DMS114 treated with DMSO at 0.1 percent for 48 hours (cell line): ENCODE results near the gene IRX1.

Source experiments
- DNase-seq: peaks from one replicate; lab custom pipeline; 2025; ENCODE audit not compliant: unreplicated experiment; lab: John Stamatoyannopoulos, UW

The IRX1 gene

DNA sequence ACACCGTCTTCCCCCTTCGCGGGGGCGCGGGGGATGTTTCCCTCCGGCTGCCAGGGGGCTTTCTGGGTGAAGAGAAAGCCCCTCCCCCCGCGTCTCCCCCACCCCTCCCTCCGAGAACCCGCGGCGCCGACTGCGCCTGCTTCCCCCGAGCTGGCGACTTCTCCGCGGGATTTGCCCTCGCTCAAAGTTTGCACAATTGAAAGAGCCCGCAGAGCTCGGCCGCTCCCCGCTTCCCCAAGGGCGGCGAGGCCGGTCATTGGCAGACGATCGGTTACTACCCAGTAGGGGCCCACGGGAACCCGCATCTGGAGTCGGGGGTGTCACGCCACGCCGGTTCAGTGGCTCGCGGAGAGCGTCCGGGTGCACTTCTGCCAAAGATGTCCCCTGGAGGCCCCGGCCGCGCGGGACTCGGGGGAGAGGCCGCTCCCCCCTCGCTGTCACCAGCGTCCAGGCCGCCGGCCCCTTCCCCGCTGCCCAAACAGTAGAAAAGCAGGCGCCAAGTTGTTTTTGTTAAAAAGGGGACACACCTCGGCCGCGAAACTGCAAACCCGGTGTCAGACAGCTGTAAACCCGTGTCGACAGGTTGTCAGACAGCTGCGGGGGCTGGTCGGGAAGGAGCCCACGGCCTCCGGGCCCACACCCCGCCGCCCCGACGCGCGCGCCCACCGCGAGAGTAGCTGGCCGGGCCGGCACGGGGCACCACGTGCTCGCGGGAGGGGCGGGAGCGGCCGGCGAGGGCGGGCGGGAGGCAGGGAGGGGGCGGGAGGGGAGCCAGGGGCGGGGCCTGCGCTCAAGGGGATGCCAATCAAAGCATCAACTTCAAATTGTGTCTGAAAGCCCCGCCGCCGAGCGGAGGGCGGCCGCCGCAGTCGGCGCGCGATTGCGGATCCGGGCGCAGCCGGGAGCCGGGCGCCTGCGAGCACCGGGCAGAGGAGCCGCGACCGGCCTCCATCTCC is at the start of gene IRX1:
Gene IRX1 (plus strand): TSS at position 827 of the 956 bp plus-strand sequence. CDS start 274 bp downstream, outside the sequence.
- peak; percentile 38 for DNase-seq

DNA sequence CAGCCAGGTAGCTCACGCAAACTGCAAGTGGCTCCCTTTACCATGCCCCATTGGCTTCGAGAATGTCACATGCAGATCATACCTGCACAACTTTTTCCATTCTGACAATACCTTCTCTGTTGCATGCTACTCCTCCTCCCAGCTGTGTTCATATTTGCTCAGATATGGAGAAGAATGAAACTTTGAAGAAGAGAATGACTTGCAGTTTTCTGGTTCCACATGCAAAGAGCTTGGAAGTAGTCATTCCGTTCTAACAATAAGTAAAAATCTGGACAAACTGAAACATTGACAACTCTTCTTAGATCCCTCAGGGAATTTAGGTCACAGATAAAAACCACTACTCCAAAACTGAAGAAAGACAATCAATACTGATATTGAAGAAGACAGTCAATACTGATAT is 49.6 kb upstream of the IRX1 start:
- DNase-seq = no peak

DNA sequence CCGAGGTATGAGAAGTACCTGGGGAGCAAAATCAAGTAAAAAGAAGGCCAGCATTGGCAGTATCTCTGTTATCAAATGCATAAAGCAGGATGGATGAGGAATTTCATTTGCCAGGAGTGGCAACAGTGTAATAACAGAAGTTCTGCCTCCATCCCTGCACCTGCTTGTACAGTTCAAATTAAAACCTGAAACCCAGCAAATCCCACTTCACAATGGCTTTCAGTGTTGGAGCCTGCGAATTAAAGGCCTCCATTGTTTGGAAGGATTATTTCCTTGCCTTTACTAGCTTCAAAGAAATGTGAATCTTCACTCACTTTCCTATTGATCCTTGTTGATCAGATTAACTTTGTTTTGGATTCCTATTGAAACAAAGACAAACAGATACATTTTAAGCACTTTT is 31.5 kb upstream of the IRX1 start:
- DNase-seq = no peak

DNA sequence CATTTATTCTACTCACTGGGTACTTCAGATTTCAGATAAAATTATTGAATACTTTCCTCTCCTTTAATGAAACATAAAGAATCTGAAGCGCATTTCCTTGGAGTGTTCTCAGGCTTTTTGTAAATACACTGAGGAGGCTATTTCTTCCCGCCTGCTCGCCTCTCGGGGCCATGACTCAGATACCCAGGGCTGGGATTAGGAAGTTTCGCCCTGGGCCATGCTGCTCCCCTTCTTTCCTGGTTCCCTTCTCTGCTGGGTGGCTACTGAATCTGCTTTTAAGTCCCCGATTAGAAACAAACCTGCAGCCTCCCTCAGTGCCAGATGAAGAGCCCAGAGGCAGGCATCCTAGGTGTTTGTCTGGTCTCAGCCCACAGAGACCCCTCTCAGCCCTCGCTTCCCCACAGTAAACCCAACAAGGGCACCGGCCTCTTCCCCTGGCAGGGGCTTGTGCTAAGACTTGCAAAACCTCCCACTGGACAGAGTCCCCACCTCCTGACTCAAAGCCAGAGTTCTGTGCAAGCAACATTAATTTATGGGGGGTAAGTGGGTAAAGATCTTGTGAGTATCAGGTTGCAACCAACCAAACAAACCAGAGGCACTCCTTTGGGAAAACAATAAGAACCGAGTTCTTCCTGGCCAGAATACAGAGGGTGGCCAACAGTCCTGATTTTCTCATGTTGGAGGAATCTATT is 30.7 kb upstream of the IRX1 start:
- no peak for DNase-seq

DNA sequence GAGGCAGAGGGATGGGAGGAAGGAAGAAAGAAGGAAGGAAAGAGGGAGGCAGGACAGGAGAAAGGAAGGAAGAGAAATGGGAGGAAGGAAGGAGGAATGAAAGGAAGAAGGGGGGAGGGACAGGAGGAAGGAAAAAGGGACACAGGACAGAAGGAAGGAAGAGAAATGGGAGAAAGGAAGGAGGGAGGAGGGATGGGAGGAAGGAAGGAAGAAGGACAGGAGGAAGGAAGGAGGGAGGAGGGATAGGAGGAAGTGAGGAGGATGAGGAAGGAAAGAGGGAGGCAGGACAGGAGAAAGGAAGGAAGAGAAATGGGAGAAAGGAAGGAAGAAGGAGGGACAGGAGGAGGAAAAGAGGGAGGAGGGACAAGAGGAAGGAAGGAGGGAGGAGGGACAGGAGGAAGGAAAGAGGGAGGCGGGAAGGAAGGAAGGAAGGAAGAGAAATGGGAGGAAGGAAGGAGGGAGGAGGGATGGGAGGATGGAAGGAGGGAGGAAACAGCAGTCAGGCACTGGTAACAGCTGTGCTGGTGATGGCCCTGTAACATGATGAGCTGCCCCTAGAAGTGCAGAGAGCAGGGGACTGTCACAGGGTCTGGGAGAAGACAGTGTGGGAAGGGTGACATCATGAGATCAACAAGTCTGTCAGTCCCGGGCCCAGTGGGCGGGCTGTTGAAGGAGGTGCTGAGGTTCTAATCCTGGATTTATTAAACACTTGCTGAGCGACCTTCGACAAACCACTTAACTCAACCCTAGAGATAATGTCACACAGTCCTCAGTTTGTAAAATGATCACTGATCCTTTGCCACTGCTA is 10.7 kb upstream of the IRX1 start:
- DNase-seq = no peak

DNA sequence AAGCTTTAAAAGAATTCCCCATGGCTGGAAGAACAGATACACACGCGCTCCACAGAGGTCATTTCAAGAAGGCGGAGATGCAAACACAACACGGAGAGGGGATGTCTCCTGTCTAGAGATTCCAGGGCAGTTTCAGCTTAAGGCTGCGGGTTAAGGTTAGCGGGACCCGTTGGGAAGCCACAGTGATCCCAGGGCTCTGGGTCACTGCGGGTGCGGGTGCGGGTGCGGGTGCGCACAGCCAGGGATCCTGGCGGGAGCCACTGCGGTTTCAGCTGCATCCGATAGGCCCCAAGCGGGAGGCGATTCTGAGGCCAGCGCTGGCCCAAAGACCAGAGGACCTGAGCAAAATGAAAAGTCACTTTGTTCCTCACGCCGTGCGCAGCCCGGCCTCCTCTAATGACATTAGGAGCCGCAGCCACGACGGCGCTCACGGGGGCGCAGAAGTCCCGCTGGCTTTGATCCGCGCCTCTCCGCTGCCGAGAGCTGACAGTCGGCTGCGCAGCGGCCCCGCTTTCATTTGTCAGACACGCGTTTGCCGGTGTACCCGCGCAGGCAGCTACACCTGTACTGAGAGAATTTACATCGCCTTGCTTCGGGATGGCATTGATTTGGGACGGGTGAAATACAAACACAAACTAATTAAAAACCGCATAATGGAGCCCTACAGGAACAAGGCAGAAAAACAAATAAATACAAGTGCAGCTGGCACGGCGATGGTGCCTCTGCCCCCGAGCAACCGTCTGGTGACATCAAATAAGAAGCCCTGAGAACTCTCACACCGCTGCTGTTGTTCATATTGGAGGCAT is 5.3 kb upstream of the IRX1 start:
- DNase-seq = no peak

DNA sequence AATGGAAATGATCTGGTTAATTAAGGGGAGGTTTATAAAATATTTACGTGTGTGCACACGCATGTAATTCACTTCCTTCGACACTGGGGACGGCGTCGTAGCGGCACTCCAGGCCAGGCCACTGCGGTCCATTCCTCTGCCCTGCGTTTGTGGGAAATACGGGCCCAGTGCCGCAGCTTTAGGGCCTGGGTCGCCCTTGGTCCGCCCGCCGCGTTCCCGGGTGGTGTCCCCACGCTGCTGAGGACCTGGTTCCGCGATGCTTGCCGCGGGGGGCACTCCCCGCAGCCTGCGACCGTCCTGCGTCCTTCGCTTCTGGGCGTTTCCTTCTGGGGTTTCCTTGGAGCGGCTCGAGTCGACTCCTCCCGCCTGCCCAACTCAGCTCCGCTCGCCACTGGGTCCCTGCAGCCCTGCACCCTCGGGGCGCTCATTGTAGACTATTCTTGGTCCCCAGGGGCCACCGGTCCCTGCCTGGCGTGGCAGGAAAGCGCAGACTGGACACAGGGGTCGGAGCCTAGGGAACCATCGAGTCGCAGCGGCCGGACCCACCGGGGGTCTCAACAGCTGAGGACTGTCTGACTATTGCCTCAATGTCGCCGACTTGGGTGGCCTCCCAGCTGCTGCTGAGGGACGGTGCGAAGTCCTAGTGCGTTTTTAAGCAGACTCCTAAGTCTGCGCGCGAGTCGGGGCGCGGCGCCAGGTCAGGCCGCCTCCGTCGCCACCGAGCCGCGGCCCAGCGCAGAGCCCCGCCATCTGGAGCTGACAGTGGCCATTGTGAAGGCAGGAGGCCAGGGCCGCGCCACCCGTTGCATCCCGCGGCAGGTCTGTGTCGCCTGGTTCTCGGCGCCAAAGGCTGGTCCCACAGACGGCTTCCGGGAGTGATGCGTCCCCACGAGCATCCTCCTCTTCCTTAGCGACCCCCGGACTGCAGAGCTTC is 4.4 kb upstream of the IRX1 start:
- no peak for DNase-seq

DNA sequence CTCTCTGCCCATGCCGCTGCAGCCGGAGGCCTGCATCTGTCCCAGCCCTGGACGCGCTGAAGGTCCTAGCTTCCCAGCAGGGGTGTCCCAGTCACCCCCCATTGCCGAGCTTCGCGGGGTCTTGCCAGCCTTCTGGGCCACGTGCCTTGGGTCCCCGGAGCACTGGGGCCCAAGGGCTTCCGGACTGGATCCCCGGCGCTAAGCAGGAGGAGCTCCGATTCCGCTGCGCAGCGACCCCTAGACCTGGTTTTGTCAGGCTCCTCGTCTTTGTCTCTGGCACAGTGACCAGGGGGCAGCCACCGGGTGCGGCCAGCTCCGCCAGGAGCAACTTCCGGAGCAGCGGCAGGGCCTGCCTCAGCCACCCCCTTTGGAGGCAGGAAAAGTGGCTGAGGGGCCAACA is 3.3 kb upstream of the IRX1 start:
- DNase-seq = no peak

DNA sequence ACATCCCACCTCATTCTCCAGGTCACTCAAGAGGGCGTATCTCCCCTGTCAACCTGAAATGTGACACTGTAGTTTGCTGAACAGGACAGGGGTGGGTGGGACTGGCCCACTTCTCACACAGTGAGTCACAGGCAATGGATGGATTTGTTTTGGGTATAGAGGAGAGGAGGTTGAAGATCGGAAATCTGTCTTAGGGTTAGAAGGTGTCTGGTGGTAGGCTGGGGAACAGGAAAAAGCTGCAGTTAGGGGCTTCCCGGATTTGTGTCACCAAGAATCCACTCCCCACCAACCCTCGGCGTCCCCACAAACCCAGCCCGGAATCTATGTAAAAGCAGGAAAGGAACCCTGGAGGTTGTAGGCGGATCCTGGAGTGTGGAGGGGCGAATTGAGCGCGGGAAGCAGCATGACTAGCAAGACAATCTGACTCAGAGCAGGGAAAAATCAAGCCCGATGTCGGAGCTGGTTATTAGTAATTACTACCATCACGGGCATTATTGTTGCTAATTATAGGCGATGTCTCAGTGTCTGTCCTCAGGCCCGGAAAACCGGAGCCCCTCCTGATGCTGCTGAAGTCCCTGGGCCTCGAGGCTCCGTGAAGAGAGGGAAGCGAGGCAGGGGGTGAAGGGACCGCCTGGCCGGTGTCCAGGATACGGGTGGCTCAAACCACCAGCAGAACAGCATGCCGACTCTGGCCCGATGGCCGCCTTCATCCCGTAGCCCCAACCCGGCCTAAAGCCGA is 1.7 kb upstream of the IRX1 start:
- DNase-seq = no peak

DNA sequence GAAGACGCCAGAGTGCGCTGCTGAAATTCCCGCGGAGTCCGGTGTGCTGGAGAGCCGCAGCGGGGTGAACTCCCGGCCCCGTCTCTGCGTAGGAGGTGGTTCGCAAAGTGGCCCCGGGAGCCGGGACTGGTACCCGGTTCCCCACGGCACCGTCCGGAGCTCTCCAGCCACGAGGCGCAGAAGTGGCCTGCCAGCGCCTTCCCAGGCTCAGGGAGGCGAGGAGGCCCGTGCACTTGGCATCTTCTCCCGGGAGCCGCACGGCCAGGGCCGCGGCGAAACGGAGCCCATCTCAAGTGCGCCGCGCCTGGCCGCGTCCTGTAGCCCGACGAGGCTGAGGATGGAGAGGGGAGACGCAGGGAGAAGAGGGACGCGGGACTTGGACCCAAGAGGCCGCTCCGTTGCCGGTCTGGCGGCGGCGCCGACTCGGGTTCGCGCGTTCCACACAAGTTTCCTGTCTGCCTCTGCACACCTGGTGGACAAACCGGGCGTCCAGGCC is 1.1 kb upstream of the IRX1 start:
- peak; percentile 17 for DNase-seq

DNA sequence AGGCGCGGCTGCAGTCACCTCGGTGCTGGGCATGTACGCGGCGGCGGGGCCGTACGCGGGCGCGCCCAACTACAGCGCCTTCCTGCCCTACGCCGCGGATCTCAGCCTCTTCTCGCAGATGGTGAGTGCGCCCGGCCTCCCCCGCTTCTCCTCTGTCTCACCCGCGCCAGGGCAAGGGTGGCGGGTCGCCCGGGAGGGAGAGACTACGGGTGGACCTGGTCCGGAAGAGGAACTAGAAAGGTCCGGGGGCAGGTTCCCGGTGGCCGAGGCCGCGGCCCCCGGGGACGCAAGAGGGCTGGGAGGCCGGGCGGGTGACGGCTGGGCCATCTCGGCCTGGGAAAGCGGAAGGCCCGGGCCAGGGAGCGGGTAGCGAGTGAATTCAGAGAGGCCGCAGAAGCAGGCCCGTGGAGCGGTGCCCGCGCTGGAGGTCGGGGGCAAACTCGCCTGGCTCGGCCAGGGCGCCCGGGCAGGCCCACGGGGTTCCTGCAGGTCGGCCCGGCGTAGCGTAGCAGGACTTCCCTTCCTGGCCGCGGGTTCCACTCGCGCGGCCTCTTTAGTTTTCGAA is 711 bp downstream of the IRX1 start:
- DNase-seq = no peak

DNA sequence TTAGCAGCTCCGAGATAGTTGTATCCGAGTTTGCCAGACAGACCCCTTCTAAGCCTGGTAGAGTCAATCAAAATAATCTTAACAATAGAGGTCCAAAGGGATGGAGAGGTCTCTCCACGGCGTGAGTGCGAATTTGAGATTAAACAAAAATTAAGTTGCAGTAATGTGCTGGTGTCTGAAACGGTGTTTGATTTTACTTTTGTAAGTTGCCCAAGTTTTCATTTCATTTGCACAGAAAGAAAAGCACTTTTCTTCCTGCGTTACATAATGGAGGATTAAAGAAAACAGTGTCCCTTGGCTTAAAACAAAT is 1.2 kb downstream of the IRX1 start:
- DNase-seq = no peak

DNA sequence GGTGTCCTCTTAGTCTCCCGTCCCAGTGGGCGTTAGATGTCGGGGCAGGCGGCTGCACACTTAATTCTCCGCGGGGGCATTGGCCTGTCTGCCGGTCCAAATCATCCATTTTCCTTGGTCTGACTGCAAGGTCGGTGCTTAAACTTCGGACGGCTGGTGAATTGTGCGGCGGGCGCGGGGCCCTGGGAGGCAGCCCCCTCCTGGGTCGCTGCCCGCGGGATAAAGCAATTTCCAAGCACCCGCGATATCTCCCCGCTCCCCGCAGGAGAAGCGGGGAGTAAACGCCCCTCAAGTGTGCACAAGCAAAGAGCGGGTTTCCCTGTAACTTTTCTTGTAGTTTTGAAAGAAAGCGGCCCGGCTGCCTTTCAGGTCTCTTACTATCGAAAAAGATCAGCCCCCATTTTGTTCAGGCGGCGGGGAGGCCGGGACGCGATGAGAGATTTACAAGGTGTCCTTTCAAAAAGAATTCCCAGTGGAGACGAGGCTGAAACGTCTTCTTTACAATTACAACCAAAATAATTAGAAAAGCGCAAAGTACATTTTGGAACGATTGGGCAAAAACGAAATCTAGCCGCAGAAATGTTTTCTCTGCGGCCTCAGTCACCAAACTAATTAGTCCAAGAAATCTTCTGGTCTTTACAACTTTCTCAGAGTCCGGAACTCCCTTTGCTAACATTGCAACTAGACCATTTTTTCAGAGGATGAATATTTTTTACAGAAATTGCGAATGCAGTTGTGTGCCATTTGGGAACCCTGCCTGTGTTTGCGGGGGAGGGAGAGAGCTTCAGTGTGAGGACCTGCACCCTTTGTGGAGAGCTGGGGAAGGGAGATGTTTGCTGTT is 1.8 kb downstream of the IRX1 start:
- DNase-seq = no peak

DNA sequence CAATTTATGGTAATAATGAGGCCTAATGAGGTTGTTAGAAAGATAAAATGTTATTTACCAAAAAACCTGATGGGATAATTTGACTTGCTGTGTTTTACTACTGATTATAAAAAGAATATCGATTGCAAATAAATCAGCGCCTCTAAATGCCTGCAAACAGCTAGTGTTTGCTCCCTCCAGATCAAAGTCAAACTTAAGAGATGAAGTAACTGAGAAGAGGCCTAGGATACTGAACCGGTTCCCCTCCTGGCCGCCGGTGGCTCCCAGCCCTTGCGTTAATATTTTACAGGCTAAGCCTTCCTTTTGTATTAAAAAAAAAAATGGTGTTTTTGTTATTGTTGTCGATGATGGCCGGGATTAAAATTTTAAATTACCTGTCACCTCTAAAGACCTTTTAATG is 2.6 kb downstream of the IRX1 start:
- DNase-seq = no peak

DNA sequence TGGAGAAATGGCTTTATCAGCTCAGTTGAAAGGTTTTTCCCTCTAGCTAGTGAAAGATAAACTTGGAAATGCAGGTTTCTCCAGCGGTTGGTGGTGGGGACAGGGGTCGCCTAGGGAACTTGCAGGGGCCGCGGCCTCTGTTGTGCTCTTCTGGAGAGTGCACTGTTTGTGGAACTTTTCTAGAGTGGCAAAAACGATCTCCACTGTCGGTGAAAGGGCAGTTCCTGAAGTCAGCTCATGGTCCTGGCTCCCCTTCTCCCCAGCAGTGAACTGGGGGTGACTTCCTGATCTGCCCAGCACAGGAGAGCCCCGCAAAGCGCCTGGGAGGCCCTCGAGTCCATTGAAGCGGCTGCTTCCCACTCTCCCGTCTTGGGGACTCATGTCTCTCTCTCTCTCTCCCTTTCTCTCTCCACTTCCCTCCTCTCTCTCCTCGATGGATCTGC is 3.2 kb downstream of the IRX1 start:
- DNase-seq = no peak

DNA sequence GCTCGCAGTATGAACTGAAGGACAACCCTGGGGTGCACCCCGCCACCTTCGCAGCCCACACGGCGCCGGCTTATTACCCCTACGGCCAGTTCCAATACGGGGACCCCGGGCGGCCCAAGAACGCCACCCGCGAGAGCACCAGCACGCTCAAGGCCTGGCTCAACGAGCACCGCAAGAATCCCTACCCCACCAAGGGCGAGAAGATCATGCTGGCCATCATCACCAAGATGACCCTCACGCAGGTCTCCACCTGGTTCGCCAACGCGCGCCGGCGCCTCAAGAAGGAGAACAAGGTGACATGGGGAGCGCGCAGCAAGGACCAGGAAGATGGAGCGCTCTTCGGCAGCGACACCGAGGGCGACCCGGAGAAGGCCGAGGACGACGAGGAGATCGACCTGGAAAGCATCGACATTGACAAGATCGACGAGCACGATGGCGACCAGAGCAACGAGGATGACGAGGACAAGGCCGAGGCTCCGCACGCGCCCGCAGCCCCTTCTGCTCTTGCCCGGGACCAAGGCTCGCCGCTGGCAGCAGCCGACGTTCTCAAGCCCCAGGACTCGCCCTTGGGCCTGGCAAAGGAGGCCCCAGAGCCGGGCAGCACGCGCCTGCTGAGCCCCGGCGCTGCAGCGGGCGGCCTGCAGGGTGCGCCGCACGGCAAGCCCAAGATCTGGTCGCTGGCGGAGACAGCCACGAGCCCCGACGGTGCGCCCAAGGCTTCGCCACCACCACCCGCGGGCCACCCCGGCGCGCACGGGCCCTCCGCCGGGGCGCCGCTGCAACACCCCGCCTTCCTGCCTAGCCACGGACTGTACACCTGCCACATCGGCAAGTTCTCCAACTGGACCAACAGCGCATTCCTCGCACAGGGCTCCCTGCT is 3.8 kb downstream of the IRX1 start:
- DNase-seq = no peak
